Measurements from ENCODE around the gene GPD1. TPM values are rescaled to one million over a fixed set of nuclear protein-coding genes. Genes with fewer than 3 reads are reported as not detected.
A peak's percentile ranks its signal among the peaks of the same experiment; 100 is the strongest.

The GPD1 gene
- total RNA-seq, 1 donor from 2014 or later = not detected

DNA sequence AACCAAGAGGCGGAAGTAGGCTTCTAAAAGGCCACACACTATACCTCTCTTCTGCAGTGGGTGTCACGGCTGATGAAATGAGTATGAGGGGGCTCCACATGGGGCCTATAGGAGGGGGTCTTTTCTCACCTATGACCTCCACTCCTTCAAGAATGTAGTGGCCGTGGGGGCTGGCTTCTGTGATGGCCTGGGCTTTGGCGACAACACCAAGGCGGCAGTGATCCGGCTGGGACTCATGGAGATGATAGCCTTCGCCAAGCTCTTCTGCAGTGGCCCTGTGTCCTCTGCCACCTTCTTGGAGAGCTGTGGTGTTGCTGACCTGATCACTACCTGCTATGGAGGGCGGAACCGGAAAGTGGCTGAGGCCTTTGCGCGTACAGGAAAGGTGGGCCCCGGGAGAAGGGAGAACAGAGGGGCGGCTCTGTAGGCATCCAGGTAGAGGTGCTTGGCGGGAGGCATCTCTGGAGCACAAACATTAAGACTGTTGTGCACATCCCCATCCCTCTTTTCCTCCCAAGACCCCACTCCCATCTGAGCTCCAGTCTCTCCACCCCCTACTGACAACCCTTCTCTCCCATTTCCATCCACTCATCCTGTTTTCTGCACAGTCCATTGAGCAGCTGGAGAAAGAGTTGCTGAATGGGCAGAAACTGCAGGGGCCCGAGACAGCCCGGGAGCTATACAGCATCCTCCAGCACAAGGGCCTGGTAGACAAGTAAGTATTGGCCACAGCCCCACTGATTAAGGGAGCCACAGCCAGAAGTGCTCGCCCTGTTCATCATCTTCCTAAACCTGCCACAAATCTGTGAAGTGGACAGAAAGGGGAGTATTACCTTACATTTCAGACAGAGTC, 3.8 kb downstream of the GPD1 start:
- H3K79me2 ChIP-seq (ENCODE audit: low read depth) = peaks cover under 1% of the 10 kb centered on the region
- no peak overlapping the region for H2AFZ ChIP-seq (replicated peaks)
- H3K27me3 Mint-ChIP-seq (ENCODE audit: insufficient read depth, low read depth) = peaks cover 13% of the 10 kb centered on the region
- H3K27ac Mint-ChIP-seq = peak overlapping the region; percentile 90
- no peaks in the 10 kb centered on the region for H3K9me3 Mint-ChIP-seq
- H3K9me3 ChIP-seq (ENCODE audit: low read depth) = no peaks in the 10 kb centered on the region
- no peak overlapping the region for H3K4me2 ChIP-seq
- H3K4me3 ChIP-seq = no peak overlapping the region
- no peaks in the 10 kb centered on the region for H3K36me3 Mint-ChIP-seq
- no peaks in the 10 kb centered on the region for H4K20me1 ChIP-seq (ENCODE audit: low read depth)
- H3K9ac ChIP-seq = no peak overlapping the region
- H3K4me1 ChIP-seq = peaks cover 27% of the 10 kb centered on the region
- H3K27ac ChIP-seq = no peak overlapping the region
- TF ChIP-seq EZH2phosphoT487 (IDR thresholded peaks at IDR 0.05) (no peak), EZH2 (IDR thresholded peaks at IDR 0.05) (no peak)
- TF ChIP-seq, protein P1, sequence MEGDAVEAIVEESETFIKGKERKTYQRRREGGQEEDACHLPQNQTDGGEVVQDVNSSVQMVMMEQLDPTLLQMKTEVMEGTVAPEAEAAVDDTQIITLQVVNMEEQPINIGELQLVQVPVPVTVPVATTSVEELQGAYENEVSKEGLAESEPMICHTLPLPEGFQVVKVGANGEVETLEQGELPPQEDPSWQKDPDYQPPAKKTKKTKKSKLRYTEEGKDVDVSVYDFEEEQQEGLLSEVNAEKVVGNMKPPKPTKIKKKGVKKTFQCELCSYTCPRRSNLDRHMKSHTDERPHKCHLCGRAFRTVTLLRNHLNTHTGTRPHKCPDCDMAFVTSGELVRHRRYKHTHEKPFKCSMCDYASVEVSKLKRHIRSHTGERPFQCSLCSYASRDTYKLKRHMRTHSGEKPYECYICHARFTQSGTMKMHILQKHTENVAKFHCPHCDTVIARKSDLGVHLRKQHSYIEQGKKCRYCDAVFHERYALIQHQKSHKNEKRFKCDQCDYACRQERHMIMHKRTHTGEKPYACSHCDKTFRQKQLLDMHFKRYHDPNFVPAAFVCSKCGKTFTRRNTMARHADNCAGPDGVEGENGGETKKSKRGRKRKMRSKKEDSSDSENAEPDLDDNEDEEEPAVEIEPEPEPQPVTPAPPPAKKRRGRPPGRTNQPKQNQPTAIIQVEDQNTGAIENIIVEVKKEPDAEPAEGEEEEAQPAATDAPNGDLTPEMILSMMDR (IDR thresholded peaks at IDR 0.05) = no peak
- H3K4me3 Mint-ChIP-seq = no peak overlapping the region
- no peaks in the 10 kb centered on the region for H3K27me3 ChIP-seq
- DNase-seq (ENCODE audit: low spot score) = no peak
- no peaks in the 10 kb centered on the region for H3K36me3 ChIP-seq
- peaks cover 63% of the 10 kb centered on the region for H3K4me1 Mint-ChIP-seq
- peaks cover 24% of the 10 kb centered on the region for H3F3A ChIP-seq (ENCODE audit: low read depth)

DNA sequence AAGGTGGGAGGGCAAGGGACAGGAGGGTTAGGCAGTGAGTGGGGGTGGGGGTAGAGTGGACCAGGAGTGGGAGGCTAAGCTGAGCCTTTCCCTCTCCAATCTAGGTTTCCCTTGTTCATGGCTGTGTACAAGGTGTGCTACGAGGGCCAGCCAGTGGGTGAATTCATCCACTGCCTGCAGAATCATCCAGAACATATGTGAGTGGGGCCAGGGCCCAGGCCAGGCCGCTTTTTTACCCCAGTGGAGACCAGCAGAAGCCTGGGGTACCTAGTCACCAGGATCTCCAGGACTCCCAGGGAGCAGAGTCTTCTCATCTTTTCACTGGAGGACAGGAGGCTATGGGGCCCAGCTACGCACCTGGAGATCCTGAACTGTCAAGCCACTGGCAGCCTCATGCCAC, 5.5 kb downstream of the GPD1 start:
- Histone ChIP-seq H3K4me1 (peaks cover 22% of the 10 kb centered on the region), H2AFZ (replicated peaks) (no peak overlapping the region), H3K27ac (no peak overlapping the region), H3K36me3 (no peaks in the 10 kb centered on the region), H3K4me3 (no peak overlapping the region), H3K4me2 (no peak overlapping the region), H3F3A (ENCODE audit: low read depth) (peaks cover 30% of the 10 kb centered on the region), H3K9me3 (ENCODE audit: low read depth) (no peaks in the 10 kb centered on the region), H3K9ac (no peak overlapping the region), H3K27me3 (no peaks in the 10 kb centered on the region), H3K79me2 (ENCODE audit: low read depth) (peaks cover 17% of the 10 kb centered on the region), H4K20me1 (ENCODE audit: low read depth) (no peaks in the 10 kb centered on the region)
- TF ChIP-seq, protein P1 (IDR thresholded peaks at IDR 0.05) = no peak
- TF ChIP-seq EZH2 (IDR thresholded peaks at IDR 0.05) = no peak
- TF ChIP-seq EZH2phosphoT487 (IDR thresholded peaks at IDR 0.05) = no peak
- DNase-seq (ENCODE audit: low spot score) = no peak
- Mint-ChIP-seq H3K27me3 (ENCODE audit: insufficient read depth, low read depth) (peaks cover 11% of the 10 kb centered on the region), H3K4me3 (no peak overlapping the region), H3K27ac (no peak overlapping the region), H3K36me3 (no peaks in the 10 kb centered on the region), H3K9me3 (no peaks in the 10 kb centered on the region), H3K4me1 (peaks cover 65% of the 10 kb centered on the region)

DNA sequence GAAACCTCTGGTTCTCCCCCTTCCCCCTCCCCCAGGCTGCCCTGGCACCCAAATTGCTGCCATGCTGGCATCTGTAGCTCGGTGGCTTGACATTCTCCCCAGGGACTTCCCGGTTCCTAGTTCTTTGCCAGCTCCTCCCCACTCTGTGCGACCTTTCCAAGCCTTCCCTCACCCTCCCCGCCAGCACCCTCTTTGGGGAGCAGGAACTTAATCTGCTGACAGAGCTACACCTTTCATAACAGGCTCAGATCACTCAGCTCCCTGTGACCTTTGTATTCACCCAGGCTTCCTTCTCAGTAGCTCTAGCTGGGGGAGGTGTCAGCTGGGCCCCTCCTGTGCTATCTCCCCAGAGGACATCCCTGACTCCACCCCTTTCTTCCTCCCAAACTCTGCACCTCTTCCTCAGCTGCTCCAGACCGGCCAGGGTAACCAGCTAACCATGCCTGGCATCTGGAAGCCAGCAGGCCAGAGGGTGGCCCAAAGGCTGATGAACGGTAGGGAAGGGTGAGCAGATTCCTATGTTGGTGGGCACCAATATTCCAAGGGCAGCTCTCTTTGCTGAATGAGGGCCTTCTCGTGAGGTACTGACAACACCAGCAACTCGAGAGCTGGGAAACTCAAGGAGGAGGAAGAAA, 6.4 kb downstream of the GPD1 start:
- Mint-ChIP-seq H3K9me3 (no peaks in the 10 kb centered on the region), H3K27me3 (ENCODE audit: insufficient read depth, low read depth) (peaks cover 11% of the 10 kb centered on the region), H3K27ac (peak overlapping the region; percentile 93), H3K4me1 (peaks cover 61% of the 10 kb centered on the region), H3K4me3 (peak overlapping the region; percentile 71), H3K36me3 (peaks cover 1% of the 10 kb centered on the region)
- Histone ChIP-seq H3K9me3 (ENCODE audit: low read depth) (no peaks in the 10 kb centered on the region), H3K4me2 (peak overlapping the region; percentile 71), H3K79me2 (ENCODE audit: low read depth) (peaks cover 24% of the 10 kb centered on the region), H3K4me3 (no peak overlapping the region), H3K4me1 (peaks cover 22% of the 10 kb centered on the region), H3K27ac (no peak overlapping the region), H3F3A (ENCODE audit: low read depth) (peaks cover 30% of the 10 kb centered on the region), H3K36me3 (no peaks in the 10 kb centered on the region), H4K20me1 (ENCODE audit: low read depth) (no peaks in the 10 kb centered on the region), H3K27me3 (no peaks in the 10 kb centered on the region), H3K9ac (no peak overlapping the region), H2AFZ (replicated peaks) (peak overlapping the region; percentile 88)
- TF ChIP-seq EZH2 (IDR thresholded peaks at IDR 0.05) = no peak
- TF ChIP-seq EZH2phosphoT487 (IDR thresholded peaks at IDR 0.05) = no peak
- TF ChIP-seq, protein P1 (IDR thresholded peaks at IDR 0.05) = no peak
- no peak for DNase-seq (ENCODE audit: low spot score)
